Myocyte (in vitro differentiated cells): ENCODE data around the gene GPHN. TPM values are rescaled to one million over a fixed set of nuclear protein-coding genes. Genes with fewer than 3 reads are reported as not detected.
"Not testable (repeated sequence)": the region's sequence is repeated elsewhere in the genome, so short reads cannot be mapped to it uniquely, and the experiment has no call there.

Source experiments
- DNase-seq: peaks from one replicate; pipeline ENCODE4 v3.0.0-alpha.2; 2012; ENCODE audit warnings: low read depth
- total RNA-seq: library from RNA; depleted of rRNA; stranded (reverse); fragments of >200 nt; gene quantifications from 2 replicates; pipeline ENCODE4 v1.2.3, GENCODE V29; 2014

GPHN gene
- total RNA-seq, 1 donor from 2014 or later = 6.0 TPM

DNA sequence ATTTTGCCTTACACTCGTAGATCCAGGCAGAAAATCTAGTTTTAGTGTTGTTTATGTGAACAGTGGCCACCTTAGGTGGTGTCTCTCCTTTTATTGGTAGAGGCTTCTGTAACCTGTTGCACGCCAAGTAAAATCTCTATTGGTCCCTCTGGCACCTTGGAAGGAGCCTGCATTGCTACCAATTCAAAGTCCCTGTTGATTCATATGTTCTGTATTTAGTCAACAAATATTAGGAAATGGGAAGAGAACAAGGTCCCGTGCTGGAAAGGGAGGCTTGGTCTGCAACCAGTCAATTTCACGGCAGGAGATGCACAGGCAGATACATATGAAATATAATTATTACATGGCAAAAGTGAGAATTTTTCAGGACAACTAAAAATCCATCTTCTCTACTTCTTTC is 6.4 kb upstream of the GPHN start:
- no peak for DNase-seq

DNA sequence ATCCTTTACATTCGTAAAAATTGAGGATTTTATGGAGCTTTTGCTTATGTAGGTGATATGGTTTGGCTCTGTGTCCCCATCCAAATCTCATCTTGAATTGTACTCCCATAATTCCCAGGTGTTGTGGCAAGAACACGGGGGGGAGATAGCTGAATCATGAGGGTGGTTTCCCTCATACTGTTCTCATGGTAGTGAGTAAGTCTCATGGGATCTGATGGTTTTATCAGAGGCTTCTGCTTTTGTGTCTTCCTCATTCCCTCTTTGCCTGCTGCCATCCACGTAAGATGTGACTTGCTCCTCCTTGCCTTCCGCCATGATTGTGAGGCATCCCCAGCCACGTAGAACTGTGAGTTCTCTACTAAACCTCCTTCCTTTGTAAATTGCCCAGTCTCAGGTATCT is 5.1 kb upstream of the GPHN start:
- not testable (repeated sequence) for DNase-seq

GRCh38 chr14:66503532-66503931 is 4.4 kb upstream of the GPHN start:
- DNase-seq = peak; percentile 14

DNA sequence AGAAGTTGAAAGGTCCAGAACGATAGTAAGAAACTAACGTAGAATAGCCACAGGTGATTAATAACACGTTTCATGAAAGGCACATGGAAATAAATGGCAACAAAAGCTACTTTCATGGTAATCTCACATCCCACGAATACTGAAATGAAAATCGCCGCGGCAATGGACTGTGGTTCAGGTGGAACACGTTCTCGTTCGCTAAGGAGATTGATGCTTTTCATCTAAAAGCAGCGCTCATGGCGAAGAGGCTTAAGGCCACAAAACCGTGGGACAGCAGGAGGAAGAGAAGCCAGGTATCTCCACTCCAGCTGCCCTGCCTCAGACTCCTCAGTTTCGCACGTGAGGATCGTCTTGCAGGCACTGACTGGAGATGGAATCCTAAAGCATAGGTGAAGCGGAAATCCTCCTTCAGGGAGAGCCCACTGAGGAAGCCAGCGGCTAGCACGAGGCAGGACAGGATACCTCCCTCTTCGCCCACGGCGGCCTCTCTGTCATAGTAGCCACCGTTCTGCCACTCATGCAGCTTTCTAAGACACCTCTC is 696 bp upstream of the GPHN start:
- DNase-seq = no peak

GRCh38 chr14:66508547-66508845 is 549 bp downstream of the GPHN start:
- DNase-seq = no peak

DNA sequence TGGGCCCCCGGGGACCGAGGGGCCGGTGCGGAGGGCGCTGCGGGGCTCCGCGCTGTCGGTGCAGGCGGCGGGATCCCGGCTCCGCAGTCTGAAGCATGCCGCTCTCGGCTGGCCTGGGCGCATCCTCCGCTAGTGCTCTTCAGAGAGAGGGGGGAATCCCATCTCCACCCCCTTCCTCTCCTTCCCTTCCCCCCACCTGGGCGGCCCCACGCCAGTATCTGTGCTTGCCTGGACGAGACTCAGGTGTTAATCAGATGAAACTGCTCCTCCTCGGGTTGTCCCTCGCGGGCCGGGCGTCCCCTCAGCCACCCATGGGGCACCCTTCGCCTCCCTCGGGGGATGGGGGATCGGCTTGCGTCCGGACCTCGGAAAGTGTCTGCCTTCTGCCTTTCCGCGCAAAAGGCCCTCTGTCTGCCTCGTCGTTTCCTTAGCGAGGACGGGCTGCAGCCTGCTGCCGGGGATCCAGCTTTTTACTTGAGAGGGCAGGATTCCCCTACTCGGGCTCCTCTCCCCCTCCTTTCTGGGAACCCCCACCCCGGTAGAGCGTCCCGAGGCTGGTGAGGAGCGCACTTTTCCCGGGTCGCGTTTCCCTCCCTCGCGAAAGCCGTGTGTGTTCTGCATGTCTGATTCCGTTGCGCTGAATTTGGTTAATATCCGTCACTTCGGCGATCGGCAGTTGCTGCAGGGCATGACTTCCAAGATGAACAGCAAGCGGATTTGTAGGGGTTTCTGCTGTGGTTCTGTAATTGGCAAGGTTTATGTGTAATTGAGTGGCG is 1.1 kb downstream of the GPHN start:
- DNase-seq = peak; percentile 26

GRCh38 chr14:66509874-66510273 is 1.9 kb downstream of the GPHN start:
- peak; percentile 11 for DNase-seq

- DNase-seq = no peak
These were observed 3.9 kb downstream of the GPHN start for GRCh38 chr14:66511849-66512248.

DNA sequence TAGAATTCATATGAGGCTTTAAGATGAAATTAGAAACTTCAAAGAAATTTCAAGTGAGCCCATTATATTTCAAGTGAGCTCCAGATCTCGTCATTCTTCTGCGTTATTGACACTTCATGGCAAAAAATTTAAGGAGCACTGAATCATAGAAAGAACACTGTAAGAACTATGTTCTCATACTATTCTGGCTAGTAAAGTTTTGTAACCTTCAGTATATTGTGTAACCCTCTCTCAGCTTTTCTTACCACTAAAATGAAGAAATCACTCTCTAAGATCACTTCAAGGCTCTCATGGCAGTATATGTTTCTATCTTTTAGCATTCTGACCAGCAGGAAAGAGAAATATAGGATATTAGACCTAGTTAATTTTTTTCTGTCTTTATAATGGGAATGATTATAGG is 6.3 kb downstream of the GPHN start:
- no peak for DNase-seq

DNA sequence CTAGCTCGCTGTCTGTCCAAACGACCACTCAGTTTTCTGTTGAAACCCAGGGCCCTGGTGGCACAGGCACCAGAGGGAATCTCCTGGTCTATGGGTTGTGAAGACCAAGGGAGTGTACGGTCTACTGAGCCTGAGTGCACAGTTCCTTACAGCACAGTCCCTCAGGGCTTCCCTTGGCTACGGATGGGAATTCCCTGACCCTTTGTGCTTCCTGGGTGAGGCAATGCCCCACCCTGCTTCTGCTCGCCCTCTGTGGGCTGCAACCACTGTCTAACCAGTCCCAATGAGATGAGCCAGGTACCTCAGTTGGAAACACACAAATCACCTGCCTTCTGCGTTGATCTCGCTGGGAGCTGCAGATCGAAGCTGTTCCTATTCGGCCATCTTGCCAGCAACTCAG is 22.6 kb downstream of the GPHN start:
- DNase-seq = no peak

- DNase-seq = no peak
These were observed 31.1 kb downstream of the GPHN start for GRCh38 chr14:66539034-66539433.

- DNase-seq = no peak
These were observed 32.1 kb downstream of the GPHN start for GRCh38 chr14:66540038-66540437.

- no peak for DNase-seq
These were observed 33.7 kb downstream of the GPHN start for GRCh38 chr14:66541627-66542026.

GRCh38 chr14:66543996-66544395 is 36.0 kb downstream of the GPHN start:
- DNase-seq = no peak

GRCh38 chr14:66545191-66545590 is 37.2 kb downstream of the GPHN start:
- not testable (repeated sequence) for DNase-seq

DNA sequence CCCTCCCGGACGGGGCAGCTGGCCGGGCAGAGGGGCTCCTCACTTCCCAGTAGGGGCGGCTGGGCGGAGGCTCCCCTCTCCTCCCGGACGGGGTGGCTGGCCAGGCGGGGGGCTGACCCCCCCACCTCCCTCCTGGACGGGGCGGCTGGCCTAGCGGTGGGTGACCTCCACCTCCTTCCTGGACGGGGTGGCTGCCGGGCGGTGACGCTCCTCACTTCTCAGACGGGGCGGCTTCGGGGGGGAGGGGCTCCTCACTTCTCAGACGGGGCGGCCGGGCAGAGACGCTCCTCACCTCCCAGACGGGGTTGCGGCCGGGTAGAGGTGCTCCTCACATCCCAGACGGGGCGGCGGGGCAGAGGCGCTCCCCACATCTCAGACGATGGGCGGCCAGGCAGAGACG is 37.8 kb downstream of the GPHN start:
- not testable (repeated sequence) for DNase-seq

DNA sequence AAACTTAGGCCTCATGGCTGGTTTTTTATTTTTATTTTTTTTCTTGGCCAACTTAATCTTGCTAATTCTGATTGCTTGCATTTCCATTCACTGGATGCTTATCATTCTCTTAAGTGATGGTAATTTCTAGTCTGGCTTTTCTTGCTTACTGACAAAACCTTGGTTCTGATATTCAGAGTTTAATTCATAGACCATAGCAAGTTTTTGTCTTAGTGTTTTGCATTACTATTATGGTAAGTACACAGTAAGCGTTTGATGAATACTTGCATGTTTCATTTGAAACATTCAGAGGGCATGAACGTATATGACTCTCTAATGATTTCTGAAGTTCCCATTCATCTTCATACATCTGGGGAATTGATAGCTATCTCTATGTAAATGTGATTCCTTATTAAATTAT is 55.8 kb downstream of the GPHN start:
- no peak for DNase-seq

DNA sequence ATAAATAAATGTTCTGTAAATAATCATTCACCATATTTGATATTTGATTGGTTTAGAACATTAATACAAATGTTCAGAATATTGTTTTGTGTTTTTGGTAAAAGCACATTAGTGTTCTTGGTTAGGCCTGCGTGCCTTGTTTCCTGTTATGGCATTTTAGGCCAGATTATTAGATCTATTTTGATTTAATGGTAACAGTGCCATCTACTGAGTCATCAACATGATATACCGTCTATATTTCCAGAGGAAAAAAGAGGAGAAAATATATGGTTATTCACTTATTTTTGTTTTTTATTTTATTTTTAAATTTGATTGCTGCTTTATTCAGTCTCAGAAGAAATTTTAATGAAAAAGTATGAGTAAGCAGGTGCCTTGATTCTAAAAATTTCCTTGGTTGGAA is 60.3 kb downstream of the GPHN start:
- no peak for DNase-seq

DNA sequence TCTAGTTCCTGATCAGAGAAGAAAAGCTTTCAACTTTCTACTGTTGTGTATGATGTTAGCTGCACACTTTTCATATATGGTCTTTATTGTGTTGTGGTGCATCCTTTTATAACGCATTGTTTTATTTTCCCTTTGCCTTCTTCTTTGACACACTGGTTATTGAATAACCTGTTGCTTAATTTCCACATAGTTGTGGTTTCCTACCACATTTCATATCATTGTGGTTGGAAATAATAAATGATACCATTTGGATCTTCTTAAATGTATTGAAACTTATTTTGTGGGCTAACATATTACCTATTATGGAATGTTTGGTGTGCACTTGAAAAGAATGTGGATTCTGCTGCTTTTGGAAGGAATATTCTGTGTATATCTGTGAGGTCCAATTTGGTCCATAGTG is 64.9 kb downstream of the GPHN start:
- DNase-seq = no peak

DNA sequence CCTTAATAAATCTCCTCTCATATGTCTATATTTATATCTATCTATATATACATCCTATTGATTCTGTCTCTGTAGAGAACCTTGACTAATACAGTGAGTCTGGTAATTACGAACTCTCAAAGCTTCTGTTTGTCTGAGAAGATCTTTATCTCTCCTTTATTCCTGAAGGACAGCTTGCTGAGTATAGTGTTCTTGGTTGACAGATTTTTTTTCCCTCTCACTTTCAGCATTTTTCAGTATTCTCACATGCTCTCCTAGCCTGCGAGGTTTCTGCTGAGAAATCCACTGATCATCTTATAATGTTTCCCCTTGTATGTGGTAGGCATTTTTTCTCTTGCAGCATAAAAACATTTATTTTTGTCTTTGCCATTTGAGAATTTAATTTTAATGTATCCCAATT is 67.1 kb downstream of the GPHN start:
- DNase-seq = no peak

GRCh38 chr14:66575939-66576338 is 68.0 kb downstream of the GPHN start:
- DNase-seq = no peak

DNA sequence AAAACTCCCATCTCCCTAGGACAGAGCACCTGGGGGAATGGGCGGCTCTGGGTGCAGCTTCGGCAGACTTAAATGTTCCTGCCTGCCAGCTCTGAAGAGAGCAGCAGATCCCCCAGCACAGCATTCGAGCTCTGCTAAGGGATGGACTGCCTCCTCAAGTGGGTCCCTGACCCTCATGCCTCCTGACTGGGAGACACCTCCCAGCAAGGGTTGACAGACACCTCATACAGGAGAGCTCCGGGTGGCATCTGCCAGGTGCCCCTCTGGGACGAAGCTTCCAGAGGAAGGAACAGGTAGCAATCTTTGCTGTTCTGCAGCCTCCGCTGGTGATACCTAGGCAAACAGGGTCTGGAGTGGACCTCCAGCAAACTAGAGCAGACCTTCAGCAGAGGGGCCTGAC is 79.8 kb downstream of the GPHN start:
- not testable (repeated sequence) for DNase-seq

GRCh38 chr14:66595394-66595793 is 87.4 kb downstream of the GPHN start:
- no peak for DNase-seq
